Measurements from ENCODE around the gene VGLL1. TPM values are rescaled to one million over a fixed set of nuclear protein-coding genes. Genes with fewer than 3 reads are reported as not detected.

VGLL1 gene
- total and polyA plus RNA-seq, 10 of the 15 experiments (the other 5 are each of a cell fraction or from before 2014, with no cell fraction given): not detected

- TF ChIP-seq USF2 (IDR thresholded peaks at IDR 0.05; ENCODE audit: borderline replicate concordance, low read depth, low read length): no peak
These were observed 65.9 kb downstream of the VGLL1 start (continued) for GRCh38 chrX:136597954-136598353.

DNA sequence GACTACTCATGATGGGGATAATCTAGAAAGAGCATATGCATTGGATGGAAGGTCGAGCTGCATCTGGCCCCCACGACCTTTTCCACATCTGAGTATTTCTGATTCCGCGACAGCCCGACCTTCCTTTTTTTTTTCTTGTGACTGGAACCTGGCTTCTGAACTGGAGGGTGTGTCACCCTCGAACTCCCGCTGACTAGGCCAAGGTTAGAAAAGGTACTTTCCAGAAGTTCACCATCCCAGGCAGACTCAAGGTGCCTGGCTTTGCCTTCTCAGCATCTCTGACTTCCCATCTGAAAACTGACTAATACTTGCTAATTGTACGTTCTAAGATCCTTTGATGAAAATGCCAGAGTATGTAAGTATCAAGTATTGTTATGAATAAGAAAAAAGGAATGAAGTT is 66.6 kb downstream of the VGLL1 start:
- no peaks in the 10 kb centered on the region for H3K27me3 ChIP-seq (replicated peaks in 1 of 2; ENCODE audit: control insufficient read depth in 2 of 2, insufficient read depth in 2 of 2, low read length in 1 of 2)
- BruUV-seq (replicated peaks): no TSS peak
- H3K4me3 ChIP-seq: no peak overlapping the region
- H3K79me2 ChIP-seq (ENCODE audit: control insufficient read depth, insufficient read depth, low read length): no peaks in the 10 kb centered on the region
- DNase-seq (ENCODE audit: low read depth, low spot score) (no peak), ATAC-seq (no peak; the same call in 2 of the 3 replicates), FAIRE-seq (no peak)
- intact Hi-C loops (cut with micrococcal nuclease; ENCODE audit: unreplicated experiment): no loop called here
- ChIA-PET SMC1A (ENCODE audit: uncharacterized antibody, unreplicated experiment) (interaction anchor here (0.6 to 4.8 kb wide), 4 partner anchors 9 to 28 kb away, joined by 3 to 17 read pairs (median 4); no protein-coding TSS in a partner anchor), POLR2A (interaction anchor here (0.6 kb wide), 1 partner anchor 1156 kb away, joined by 9 read pairs; no protein-coding TSS in a partner anchor), CTCF (interaction anchor here (0.6 to 1.4 kb wide), 3 partner anchors 10 to 96 kb away, joined by 4 to 5 read pairs (median 4); no protein-coding TSS in a partner anchor), RAD21 (ENCODE audit: unreplicated experiment) (interaction anchor here (1.0 kb wide), 1 partner anchor 14 kb away, joined by 3 read pairs; no protein-coding TSS in a partner anchor)
- no peak overlapping the region for H3K27ac ChIP-seq (ENCODE audit: control insufficient read depth, insufficient read depth)
- H3K36me3 ChIP-seq (ENCODE audit: control insufficient read depth in 2 of 2, insufficient read depth in 2 of 2, low read length in 1 of 2): no peaks in the 10 kb centered on the region
- H3K9ac ChIP-seq (ENCODE audit: control insufficient read depth, insufficient read depth, low read length): no peak overlapping the region
- H3K4me1 ChIP-seq (ENCODE audit: control insufficient read depth, insufficient read depth, low read length): no peaks in the 10 kb centered on the region
- no peaks in the 10 kb centered on the region for H4K20me1 ChIP-seq (ENCODE audit: control insufficient read depth, insufficient read depth)
- H2AFZ ChIP-seq (ENCODE audit: control insufficient read depth, low read depth, low read length): no peak overlapping the region
- no peaks in the 10 kb centered on the region for H3K9me3 ChIP-seq (replicated peaks; ENCODE audit: control insufficient read depth, insufficient read depth, low read length)
- WGBS (ENCODE audit: insufficient coverage, insufficient replicate concordance, low lambda C conversion rate, missing lambda C conversion rate): 45% methylated on average over 8 of the region's 8 CpGs
- no peak overlapping the region for H3K4me2 ChIP-seq (ENCODE audit: control insufficient read depth, insufficient read depth)
- in situ Hi-C loops (cut with MboI): no loop called here
- TF ChIP-seq, protein P1, sequence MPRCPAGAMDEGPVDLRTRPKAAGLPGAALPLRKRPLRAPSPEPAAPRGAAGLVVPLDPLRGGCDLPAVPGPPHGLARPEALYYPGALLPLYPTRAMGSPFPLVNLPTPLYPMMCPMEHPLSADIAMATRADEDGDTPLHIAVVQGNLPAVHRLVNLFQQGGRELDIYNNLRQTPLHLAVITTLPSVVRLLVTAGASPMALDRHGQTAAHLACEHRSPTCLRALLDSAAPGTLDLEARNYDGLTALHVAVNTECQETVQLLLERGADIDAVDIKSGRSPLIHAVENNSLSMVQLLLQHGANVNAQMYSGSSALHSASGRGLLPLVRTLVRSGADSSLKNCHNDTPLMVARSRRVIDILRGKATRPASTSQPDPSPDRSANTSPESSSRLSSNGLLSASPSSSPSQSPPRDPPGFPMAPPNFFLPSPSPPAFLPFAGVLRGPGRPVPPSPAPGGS (IDR thresholded peaks at IDR 0.05; ENCODE audit: borderline replicate concordance, insufficient read depth, low read depth, low read length, poor library complexity, severe bottlenecking): no peak
- TF ChIP-seq GATAD2B (conservative IDR thresholded peaks at IDR 0.05; ENCODE audit: low read depth) (no peak), PAX5 (IDR thresholded peaks at IDR 0.05; ENCODE audit: borderline replicate concordance, low read depth, low read length) (no peak), NR2C1 (IDR thresholded peaks at IDR 0.05) (no peak), NFIC (IDR thresholded peaks at IDR 0.05; ENCODE audit: low read depth, low read length) (no peak), CBFB (IDR thresholded peaks at IDR 0.05; ENCODE audit: low read depth) (no peak), ZNF217 (IDR thresholded peaks at IDR 0.05) (no peak), MTA3 (IDR thresholded peaks at IDR 0.05; ENCODE audit: borderline replicate concordance, low read length) (no peak), HDGF (IDR thresholded peaks at IDR 0.05) (no peak), EED (IDR thresholded peaks at IDR 0.05; ENCODE audit: low read depth) (no peak), MLLT1 (IDR thresholded peaks at IDR 0.05) (no peak), SMAD1 (IDR thresholded peaks at IDR 0.05; ENCODE audit: low read depth, partially characterized antibody) (no peak)
- TF ChIP-seq, protein P2, sequence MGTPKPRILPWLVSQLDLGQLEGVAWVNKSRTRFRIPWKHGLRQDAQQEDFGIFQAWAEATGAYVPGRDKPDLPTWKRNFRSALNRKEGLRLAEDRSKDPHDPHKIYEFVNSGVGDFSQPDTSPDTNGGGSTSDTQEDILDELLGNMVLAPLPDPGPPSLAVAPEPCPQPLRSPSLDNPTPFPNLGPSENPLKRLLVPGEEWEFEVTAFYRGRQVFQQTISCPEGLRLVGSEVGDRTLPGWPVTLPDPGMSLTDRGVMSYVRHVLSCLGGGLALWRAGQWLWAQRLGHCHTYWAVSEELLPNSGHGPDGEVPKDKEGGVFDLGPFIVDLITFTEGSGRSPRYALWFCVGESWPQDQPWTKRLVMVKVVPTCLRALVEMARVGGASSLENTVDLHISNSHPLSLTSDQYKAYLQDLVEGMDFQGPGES (IDR thresholded peaks at IDR 0.05): no peak
- TF ChIP-seq, protein P3, sequence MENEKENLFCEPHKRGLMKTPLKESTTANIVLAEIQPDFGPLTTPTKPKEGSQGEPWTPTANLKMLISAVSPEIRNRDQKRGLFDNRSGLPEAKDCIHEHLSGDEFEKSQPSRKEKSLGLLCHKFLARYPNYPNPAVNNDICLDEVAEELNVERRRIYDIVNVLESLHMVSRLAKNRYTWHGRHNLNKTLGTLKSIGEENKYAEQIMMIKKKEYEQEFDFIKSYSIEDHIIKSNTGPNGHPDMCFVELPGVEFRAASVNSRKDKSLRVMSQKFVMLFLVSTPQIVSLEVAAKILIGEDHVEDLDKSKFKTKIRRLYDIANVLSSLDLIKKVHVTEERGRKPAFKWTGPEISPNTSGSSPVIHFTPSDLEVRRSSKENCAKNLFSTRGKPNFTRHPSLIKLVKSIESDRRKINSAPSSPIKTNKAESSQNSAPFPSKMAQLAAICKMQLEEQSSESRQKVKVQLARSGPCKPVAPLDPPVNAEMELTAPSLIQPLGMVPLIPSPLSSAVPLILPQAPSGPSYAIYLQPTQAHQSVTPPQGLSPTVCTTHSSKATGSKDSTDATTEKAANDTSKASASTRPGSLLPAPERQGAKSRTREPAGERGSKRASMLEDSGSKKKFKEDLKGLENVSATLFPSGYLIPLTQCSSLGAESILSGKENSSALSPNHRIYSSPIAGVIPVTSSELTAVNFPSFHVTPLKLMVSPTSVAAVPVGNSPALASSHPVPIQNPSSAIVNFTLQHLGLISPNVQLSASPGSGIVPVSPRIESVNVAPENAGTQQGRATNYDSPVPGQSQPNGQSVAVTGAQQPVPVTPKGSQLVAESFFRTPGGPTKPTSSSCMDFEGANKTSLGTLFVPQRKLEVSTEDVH (IDR thresholded peaks at IDR 0.05; ENCODE audit: low read depth, partially characterized antibody): no peak

Measured in GM12878 (cell line).